Islet precursor cell (in vitro differentiated cells): ENCODE measurements around the gene TRAPPC3.
"Not testable (repeated sequence)": the region's sequence is repeated elsewhere in the genome, so short reads cannot be mapped to it uniquely, and the experiment has no call there.

Experiments used
- DNase-seq: peaks from one replicate; pipeline ENCODE4 v3.0.0-alpha.2; 2018

The TRAPPC3 gene

DNA sequence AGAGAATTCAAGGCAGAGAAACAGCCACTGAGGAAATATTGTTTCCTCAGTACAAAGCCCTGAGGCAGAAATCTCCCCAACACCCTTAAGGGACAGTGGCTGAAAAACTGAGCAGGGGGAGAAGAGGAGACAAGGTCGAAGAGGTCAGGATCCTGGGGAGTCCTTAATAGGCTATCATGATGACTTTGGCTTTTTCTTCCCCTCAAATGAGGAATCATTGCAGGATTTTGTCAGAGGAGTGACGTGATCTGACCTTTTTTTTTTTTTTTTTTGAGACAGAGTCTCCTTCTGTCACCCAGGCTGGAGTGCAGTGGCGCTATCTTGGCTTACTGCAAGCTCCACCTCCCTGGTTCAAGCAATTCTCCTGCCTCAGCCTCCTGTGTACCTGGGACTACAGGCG lies 16.9 kb upstream of the TRAPPC3 start:
- no peak for DNase-seq

GRCh38 chr1:36165145-36165544 lies 15.9 kb upstream of the TRAPPC3 start:
- DNase-seq, result no peak

GRCh38 chr1:36164361-36164760 lies 15.1 kb upstream of the TRAPPC3 start:
- DNase-seq, result no peak

DNA sequence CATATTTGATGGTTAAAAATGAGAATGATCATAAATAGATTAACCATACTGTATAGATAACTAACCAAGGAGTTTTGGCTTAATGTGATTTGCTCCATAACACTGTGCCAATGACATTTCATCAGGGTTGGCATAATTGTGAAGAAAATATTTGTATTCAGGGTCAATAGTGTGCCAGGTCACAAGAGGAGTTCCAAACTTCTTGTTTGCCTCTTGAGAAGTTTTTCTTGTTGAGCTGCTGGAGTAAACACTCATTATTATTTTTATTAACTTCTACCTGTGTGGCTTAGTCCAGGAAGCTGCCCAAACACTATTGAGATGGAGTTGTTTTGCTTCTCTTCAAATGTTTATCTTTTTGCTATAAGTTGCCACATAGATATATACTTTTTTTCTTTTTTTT lies 14.1 kb upstream of the TRAPPC3 start:
- DNase-seq, result no peak

- no peak for DNase-seq
Measured at GRCh38 chr1:36162680-36163239, 13.5 kb upstream of the TRAPPC3 start.

- DNase-seq, result peak; percentile 90
Measured at GRCh38 chr1:36161641-36162531, 12.6 kb upstream of the TRAPPC3 start.

- DNase-seq, result peak; percentile 75
Measured at GRCh38 chr1:36160949-36161485, 11.7 kb upstream of the TRAPPC3 start.

DNA sequence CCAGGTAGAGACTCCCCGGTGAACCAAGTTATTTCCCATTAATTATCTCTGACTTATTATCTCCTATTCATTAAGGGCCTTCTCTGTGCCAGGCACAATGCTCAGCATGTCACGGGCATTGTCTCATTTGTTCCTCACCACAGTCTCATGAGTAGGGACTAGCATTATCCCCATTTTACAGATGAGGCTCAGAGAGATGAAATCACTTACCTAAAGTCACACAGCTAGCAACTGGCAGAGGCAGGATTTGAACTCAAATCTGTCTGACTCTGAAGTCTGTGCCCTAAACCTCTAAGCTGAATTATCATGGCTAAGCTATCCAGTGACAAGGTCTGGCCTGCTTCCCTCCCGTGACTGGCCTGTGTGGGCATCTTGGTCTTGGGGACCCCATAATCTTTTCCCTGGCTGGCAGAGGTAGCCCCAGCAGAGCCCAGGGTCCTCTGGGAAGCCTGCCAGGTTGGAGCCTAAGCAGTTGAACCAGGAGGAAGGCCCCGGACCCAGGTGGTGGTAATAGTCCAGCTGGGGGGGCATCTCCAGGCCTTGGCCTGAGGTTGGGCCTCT lies 11.2 kb upstream of the TRAPPC3 start:
- DNase-seq, result no peak

DNA sequence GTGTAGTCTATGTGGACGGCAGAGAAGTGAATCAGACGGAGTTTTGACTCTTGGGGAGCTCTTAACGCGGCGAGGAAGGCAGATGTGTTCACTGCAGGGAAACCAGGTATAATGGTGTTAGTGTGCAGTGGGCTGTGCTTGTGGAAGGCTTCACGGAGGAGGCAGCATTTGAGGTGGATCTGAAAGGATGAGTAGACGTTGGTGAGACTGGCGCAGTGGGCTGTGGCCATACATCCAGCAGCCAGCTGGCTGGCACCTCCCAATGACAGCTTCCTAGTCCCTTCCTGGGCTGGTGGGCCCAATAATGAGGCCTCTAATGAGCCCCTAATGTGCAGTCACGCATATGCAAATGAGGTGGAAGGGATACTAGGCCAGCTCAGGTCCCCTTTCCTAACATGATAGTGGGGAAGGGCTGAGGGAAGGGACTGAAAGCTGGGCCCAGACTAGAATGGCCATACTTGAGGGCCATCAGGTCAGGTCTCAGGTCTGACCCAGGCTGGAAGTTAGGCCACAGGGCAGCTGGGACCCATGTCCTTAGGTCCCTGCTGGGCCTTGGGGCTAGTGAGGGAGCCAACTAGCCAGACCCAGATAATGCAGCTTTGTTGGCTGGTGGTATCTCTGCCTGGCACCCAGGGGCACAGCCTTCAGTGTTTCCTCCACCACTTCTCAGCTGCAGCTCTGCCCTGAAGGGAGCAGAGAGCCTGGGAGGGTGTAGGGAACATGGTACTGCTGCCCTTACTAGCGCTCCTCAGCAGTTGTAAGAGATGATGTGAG lies 10.5 kb upstream of the TRAPPC3 start:
- DNase-seq, result no peak

GRCh38 chr1:36158827-36159252 lies 9.6 kb upstream of the TRAPPC3 start:
- not testable (repeated sequence) for DNase-seq

GRCh38 chr1:36157973-36158826 lies 8.9 kb upstream of the TRAPPC3 start:
- no peak for DNase-seq

GRCh38 chr1:36157115-36157903 lies 8.0 kb upstream of the TRAPPC3 start:
- no peak for DNase-seq

- peak; percentile 90 for DNase-seq
Measured at GRCh38 chr1:36156329-36157114, 7.2 kb upstream of the TRAPPC3 start.

GRCh38 chr1:36155408-36156328 lies 6.4 kb upstream of the TRAPPC3 start, which contains the start of gene MAP7D1:
Gene MAP7D1 (plus strand): TSS chr1:36156160. CDS start chr1:36156418, 258 bp downstream.
- peak; percentile 91 for DNase-seq

DNA sequence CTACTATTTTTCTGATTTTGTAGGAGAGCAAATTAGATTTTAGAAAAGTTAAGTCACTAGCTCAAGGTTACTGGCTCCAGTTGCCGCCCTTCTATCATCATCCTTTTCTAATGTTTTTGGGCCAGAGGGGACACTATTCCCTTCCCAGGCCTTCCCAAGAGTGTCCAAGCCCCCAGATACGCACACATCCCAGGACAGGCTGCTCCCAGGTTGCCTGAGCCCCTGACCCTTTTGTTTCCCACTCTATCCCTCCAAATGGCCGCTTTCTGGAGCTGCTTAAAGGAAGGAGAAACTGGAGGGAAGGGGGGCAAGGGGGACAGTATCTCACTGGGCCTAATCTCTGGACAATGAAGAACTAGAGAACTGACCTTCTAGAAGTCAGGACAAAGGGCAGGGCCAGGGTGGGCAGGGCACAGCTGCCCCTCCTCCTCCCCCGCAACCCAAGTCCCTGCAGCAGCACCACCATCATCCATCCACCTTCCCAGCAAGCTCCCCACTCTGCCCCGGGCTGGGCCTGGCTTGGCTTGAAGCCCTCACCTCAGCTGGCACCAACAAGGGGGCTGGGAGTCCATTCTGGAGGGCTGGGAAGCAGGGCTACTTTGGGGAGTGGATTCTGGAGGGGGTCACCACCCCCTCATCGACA lies 5.6 kb upstream of the TRAPPC3 start:
- DNase-seq, result no peak

DNA sequence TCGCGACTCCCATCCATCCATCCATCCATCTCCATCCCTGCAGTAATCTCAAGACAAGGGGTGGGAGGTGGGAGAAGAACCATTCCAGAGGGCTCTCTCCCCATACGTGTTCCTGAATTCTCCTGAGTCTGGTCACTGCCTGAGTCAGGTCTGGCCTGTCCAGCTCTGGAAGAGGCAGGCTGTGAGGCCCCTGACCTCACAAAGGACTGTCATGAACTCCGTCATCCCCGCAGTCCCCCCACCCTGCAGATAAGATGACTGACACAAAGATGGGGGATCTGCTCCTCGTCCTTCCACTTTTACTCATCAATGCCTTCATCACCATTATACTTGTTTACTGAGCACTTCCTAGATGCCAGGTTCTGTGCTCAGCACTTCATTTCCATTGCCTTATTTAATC lies 5.0 kb upstream of the TRAPPC3 start:
- no peak for DNase-seq

DNA sequence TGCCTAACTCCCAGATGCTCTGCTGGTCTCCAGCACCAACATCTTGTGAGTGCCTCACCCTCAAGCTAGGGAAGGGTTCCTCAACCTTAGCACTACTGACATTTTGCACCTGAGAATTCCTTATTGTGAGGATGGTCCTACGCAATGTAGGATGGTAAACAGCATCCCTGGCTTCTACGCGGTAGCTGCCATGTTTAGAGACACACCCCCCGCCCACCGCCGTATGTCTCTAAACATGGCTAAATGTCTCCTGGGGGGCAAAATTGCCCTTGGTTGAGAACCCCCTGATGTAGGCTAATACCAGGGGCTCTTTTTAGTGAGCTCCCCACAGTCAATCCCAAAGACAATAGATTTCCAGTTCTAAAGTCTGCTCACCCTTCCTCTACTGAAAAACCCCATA lies 4.2 kb upstream of the TRAPPC3 start:
- DNase-seq, result no peak

DNA sequence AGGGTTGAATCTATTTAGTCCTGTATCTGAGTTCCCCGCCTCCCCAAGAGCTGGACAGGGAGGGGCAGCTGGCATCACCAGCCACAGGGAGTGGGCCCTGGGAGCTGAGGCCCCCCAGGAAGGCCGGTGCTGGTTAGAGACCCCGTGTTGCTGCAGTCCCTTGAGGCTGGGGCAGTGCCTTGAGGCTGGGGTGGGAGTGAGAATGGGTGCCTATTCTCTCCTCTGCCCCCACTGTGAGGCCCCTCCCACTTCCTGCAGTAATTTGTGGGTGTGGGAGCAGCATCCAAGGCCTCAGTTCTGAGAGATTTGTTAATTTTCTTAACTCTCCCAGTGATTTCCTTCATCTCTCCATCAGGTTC lies 2.5 kb upstream of the TRAPPC3 start:
- no peak for DNase-seq
